Parathyroid adenoma (tissue), 2 donors: ENCODE data around the gene TMEM190.

Source experiments
- H2AFZ ChIP-seq: fragments of 300-600 bp; sonication (generic); one replicate; pipeline ENCODE4 v1.7.0; 2017; ENCODE audit warnings: antibody characterized with exemption, mild to moderate bottlenecking
- H3K27ac ChIP-seq: fragments of 300-600 bp; sonication (generic); one replicate; pipeline ENCODE4 v1.7.0; 2017
- H3K27me3 ChIP-seq: fragments of 300-600 bp; sonication (generic); one replicate; pipeline ENCODE4 v1.7.0; 2017; ENCODE audit warnings: low read length; ENCODE audit not compliant: control insufficient read depth, insufficient read depth
- H3K36me3 ChIP-seq: fragments of 300-600 bp; sonication (generic); one replicate; pipeline ENCODE4 v1.7.0; 2017; ENCODE audit warnings: low read length; ENCODE audit not compliant: control insufficient read depth, insufficient read depth
- H3K4me1 ChIP-seq: fragments of 300-600 bp; sonication (generic); one replicate; pipeline ENCODE4 v1.7.0; 2017; ENCODE audit warnings: control low read depth
- H3K4me2 ChIP-seq: fragments of 300-600 bp; sonication (generic); one replicate; pipeline ENCODE4 v1.7.0; 2017; ENCODE audit warnings: low read length
- H3K4me3 ChIP-seq: fragments of 300-600 bp; sonication (generic); one replicate; pipeline ENCODE4 v1.7.0; 2017; ENCODE audit warnings: low read depth, low read length
- H3K79me2 ChIP-seq: fragments of 300-600 bp; sonication (generic); one replicate; pipeline ENCODE4 v1.7.0; 2017; ENCODE audit warnings: control low read depth
- H3K9ac ChIP-seq: fragments of 300-600 bp; sonication (generic); one replicate; pipeline ENCODE4 v1.7.0; 2017; ENCODE audit warnings: mild to moderate bottlenecking
- H3K9me3 ChIP-seq: fragments of 300-600 bp; sonication (generic); one replicate; pipeline ENCODE4 v1.7.0; 2017; ENCODE audit warnings: low read length; ENCODE audit not compliant: control insufficient read depth
- TF ChIP-seq, protein P1 (sequence below): fragments of 300-600 bp; sonication (generic); IDR thresholded peaks from one replicate; pipeline ENCODE4 v1.7.0; 2017; ENCODE audit warnings: antibody characterized with exemption, mild to moderate bottlenecking
- donor health status: primary hyperparathyroidism.

Gene TMEM190

GRCh38 chr19:55346725-55347441, 29.7 kb upstream of the TMEM190 start:
- H3K9me3 ChIP-seq: no peaks in the 10 kb centered on the region
- H3K4me3 ChIP-seq: no peak overlapping the region
- no peak overlapping the region for H2AFZ ChIP-seq
- H3K9ac ChIP-seq: no peak overlapping the region
- no peaks in the 10 kb centered on the region for H3K27me3 ChIP-seq
- TF ChIP-seq, protein P1, sequence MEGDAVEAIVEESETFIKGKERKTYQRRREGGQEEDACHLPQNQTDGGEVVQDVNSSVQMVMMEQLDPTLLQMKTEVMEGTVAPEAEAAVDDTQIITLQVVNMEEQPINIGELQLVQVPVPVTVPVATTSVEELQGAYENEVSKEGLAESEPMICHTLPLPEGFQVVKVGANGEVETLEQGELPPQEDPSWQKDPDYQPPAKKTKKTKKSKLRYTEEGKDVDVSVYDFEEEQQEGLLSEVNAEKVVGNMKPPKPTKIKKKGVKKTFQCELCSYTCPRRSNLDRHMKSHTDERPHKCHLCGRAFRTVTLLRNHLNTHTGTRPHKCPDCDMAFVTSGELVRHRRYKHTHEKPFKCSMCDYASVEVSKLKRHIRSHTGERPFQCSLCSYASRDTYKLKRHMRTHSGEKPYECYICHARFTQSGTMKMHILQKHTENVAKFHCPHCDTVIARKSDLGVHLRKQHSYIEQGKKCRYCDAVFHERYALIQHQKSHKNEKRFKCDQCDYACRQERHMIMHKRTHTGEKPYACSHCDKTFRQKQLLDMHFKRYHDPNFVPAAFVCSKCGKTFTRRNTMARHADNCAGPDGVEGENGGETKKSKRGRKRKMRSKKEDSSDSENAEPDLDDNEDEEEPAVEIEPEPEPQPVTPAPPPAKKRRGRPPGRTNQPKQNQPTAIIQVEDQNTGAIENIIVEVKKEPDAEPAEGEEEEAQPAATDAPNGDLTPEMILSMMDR: no peak
- no peak overlapping the region for H3K27ac ChIP-seq
- H3K4me2 ChIP-seq: no peak overlapping the region
- no peaks in the 10 kb centered on the region for H3K36me3 ChIP-seq
- H3K79me2 ChIP-seq: no peaks in the 10 kb centered on the region
- H3K4me1 ChIP-seq: no peaks in the 10 kb centered on the region

GRCh38 chr19:55347442-55348009, 29.1 kb upstream of the TMEM190 start:
- Histone ChIP-seq H3K9ac (no peak overlapping the region), H2AFZ (no peak overlapping the region), H3K79me2 (no peaks in the 10 kb centered on the region), H3K4me3 (no peak overlapping the region), H3K27ac (no peak overlapping the region), H3K9me3 (no peaks in the 10 kb centered on the region), H3K4me2 (no peak overlapping the region), H3K4me1 (no peaks in the 10 kb centered on the region), H3K36me3 (no peaks in the 10 kb centered on the region), H3K27me3 (no peaks in the 10 kb centered on the region)
- TF ChIP-seq, protein P1: no peak

- Histone ChIP-seq H3K27me3 (no peaks in the 10 kb centered on the region), H3K27ac (no peak overlapping the region), H3K36me3 (no peaks in the 10 kb centered on the region), H3K4me2 (no peak overlapping the region), H3K9ac (no peak overlapping the region), H3K4me1 (no peaks in the 10 kb centered on the region), H3K9me3 (no peaks in the 10 kb centered on the region), H2AFZ (no peak overlapping the region), H3K4me3 (no peak overlapping the region), H3K79me2 (no peaks in the 10 kb centered on the region)
- TF ChIP-seq, protein P1: no peak
These were observed 28.1 kb upstream of the TMEM190 start for GRCh38 chr19:55348317-55349034.

DNA sequence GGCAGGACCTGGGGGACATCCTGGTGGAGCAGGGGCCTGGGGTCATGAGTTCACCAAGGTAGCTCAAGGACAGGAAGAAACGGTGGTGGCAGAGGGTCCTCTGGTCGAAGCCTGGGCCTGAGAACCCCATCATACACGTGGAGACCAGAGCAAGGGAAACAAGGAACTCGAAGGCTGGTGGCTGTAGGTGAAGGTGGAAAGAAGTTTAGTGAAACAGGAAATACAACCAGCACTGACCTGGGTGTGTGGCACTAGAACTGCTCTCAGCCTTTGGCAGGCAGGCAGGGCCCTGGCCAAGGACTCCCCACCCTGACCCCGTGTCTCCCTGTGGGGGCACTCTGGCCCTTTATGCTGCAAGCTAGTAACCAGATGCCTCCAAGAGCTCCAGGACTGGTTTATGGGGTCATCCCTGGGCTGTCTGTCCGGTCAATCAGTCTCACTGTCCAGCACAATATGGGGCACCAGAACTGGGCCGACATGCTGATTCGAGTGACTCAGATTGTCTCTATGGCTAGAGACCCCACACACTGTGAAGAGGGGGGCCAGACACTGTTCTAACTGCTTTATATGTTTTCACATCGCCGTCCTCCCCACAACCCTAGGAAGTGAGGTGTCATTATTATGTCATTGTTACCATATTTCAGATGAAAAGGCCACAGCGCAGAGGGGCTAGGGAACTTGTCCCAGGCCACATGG, 25.9 kb upstream of the TMEM190 start:
- TF ChIP-seq, protein P1: no peak
- Histone ChIP-seq H3K4me1 (no peaks in the 10 kb centered on the region), H3K27me3 (no peaks in the 10 kb centered on the region), H3K4me2 (no peak overlapping the region), H2AFZ (no peak overlapping the region), H3K9me3 (no peaks in the 10 kb centered on the region), H3K36me3 (no peaks in the 10 kb centered on the region), H3K79me2 (no peaks in the 10 kb centered on the region), H3K9ac (no peak overlapping the region), H3K27ac (no peak overlapping the region), H3K4me3 (no peak overlapping the region)
